Measurements from ENCODE around the gene TBL1X.

- no peak for TF ChIP-seq CTCF (conservative IDR thresholded peaks at IDR 0.05)
- no peak for TF ChIP-seq ZFX (IDR thresholded peaks at IDR 0.05)
Observed at GRCh38 chrX:9537781-9538180, 72.9 kb downstream of the TBL1X start.
